ENCODE measurements around the gene AP1M1.

The AP1M1 gene

DNA sequence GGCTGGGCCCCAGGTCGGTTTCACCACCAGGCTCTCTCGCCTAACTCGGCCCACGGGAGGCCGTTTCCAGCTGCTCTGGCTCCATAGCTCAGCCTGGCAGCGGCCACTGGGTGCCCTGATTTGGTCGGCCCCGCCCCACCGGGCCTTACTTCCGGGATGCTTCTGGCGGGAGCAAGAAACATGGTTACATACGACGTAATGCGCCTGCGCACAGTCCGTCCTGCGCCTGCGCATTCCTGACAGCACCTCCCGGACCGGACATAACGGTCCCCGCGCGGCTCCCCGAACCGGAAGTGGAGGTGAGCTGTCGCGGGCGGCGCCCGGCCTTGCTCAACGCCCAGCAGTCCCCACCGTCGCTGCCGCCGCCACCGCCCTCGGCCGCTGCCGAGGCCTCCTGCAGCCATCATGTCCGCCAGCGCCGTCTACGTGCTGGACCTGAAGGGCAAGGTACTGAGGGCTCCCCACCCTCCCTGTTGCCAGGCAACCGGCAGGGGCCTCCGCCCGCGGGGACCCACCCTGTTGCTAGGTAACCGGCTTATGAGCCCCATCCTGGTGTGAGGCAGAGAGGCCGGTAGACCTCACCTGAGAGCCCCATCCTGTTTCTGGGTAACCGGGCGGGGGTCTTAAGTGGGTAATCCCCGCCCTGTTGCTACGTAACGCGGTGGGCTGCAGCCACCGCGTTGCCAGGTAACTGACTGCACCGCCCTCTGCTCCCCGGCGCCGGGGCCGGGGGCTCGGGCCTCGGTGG is at the start of gene AP1M1:
Gene AP1M1 (plus strand): TSS at position 290 of the 748 bp plus-strand sequence. CDS start 116 bp downstream, at position 406.
- ATAC-seq (ENCODE audit: low read depth) = peak; percentile 93
- peak; percentile 94 for DNase-seq (ENCODE audit: low spot score)
- Histone ChIP-seq H3K27ac (ENCODE audit: poor library complexity, severe bottlenecking) (peak within 1 kb of the TSS; percentile 59), H3K4me1 (ENCODE audit: insufficient read depth, poor library complexity, severe bottlenecking) (peaks cover 9% of the 10 kb centered on the region), H3K36me3 (ENCODE audit: low read depth) (peaks cover 8% of the 10 kb centered on the region; the same call in 1 of the 2 replicates), H3K27me3 (ENCODE audit: insufficient read depth, poor library complexity, severe bottlenecking) (no peaks in the 10 kb centered on the region), H3K9me3 (ENCODE audit: severe bottlenecking) (no peaks in the 10 kb centered on the region), H3K4me3 (ENCODE audit: severe bottlenecking) (peak within 1 kb of the TSS; percentile 62)
- TF ChIP-seq, protein P1, sequence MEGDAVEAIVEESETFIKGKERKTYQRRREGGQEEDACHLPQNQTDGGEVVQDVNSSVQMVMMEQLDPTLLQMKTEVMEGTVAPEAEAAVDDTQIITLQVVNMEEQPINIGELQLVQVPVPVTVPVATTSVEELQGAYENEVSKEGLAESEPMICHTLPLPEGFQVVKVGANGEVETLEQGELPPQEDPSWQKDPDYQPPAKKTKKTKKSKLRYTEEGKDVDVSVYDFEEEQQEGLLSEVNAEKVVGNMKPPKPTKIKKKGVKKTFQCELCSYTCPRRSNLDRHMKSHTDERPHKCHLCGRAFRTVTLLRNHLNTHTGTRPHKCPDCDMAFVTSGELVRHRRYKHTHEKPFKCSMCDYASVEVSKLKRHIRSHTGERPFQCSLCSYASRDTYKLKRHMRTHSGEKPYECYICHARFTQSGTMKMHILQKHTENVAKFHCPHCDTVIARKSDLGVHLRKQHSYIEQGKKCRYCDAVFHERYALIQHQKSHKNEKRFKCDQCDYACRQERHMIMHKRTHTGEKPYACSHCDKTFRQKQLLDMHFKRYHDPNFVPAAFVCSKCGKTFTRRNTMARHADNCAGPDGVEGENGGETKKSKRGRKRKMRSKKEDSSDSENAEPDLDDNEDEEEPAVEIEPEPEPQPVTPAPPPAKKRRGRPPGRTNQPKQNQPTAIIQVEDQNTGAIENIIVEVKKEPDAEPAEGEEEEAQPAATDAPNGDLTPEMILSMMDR (IDR thresholded peaks at IDR 0.05; ENCODE audit: poor library complexity, severe bottlenecking) = no peak

DNA sequence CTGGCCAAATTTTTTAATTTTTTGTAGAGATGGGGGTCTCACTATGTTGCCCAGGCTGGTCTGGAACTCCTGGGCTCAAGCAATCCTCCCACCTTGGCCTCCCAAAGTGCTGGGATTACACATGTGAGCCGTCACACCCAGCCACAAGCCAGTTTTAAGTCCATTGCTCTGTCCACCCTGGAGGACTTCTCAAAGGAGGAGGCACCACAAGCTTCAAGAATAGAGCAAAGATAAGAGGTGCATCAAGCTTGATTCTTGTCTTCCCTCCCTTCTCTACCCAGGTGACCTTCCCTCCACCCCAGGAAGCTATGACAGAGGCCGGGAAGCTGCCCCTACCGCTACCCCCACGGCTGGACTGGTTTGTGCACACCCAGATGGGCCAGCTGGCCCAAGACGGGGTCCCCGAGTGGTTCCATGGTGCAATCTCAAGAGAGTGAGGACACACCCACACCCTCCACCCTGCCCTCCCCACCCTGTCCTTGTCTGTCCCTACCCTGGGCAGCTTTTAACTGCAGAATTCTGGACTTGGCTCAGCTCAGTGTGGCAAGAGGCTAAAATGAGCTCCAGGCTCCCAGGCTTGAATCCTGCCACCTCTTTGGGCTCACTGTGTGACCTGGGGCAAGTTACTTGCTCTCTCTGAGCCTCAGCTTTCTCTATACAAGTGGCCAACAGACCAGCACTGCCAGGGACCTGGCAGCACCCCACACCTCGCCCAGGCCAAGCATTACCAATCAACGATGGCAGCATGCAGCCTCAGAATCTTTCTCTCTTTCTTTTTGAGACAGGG is 49.1 kb upstream of the AP1M1 start:
- TF ChIP-seq, protein P1 (IDR thresholded peaks at IDR 0.05; ENCODE audit: poor library complexity, severe bottlenecking) = no peak
- Histone ChIP-seq H3K27ac (ENCODE audit: poor library complexity, severe bottlenecking) (no peak overlapping the region), H3K9me3 (ENCODE audit: severe bottlenecking) (no peaks in the 10 kb centered on the region), H3K36me3 (ENCODE audit: low read depth) (no peaks in the 10 kb centered on the region), H3K4me1 (ENCODE audit: insufficient read depth, poor library complexity, severe bottlenecking) (peaks cover 6% of the 10 kb centered on the region), H3K4me3 (ENCODE audit: severe bottlenecking) (no peak overlapping the region), H3K27me3 (ENCODE audit: insufficient read depth, poor library complexity, severe bottlenecking) (no peaks in the 10 kb centered on the region)
- ATAC-seq (ENCODE audit: low read depth) (no peak), DNase-seq (ENCODE audit: low spot score) (no peak)

DNA sequence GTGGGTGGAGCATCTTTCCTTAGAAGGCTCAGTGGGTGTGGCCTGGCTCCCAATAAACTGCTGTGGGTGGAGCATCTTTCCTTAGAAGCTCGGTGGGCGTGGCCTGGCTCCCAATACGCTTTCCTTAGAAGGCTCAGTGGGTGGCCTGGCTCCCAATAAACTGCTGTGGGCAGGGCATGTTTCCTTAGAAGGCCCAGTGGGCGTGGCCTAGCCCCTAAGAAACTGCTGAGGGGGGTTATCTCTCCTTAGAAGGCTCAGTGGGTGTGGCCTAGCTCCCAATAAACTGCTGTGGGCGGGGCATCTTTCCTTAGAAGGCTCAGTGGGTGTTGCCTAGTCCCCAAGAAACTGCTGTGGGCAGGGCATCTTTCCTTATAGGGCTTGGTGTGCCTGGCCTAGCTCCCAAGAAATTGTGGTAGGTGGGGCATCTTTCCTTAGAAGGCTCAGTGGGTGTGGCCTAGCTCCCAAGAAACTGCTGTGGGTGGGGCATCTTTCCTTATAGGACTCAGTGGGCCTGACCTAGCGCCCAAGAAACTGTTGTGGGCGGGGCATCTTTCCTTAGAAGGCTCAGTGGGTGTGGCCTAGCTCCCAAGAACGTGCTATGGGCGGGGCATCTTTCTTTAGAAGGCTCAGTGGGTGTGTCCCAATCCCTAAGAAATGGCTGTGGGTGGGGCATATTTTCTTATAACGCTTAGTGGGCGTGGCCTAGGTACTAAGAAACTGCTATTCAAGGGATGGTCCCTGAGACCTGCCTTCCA is 44.0 kb upstream of the AP1M1 start:
- no peak overlapping the region for H3K27ac ChIP-seq (ENCODE audit: poor library complexity, severe bottlenecking)
- H3K9me3 ChIP-seq (ENCODE audit: severe bottlenecking) = no peaks in the 10 kb centered on the region
- TF ChIP-seq, protein P1 (IDR thresholded peaks at IDR 0.05; ENCODE audit: poor library complexity, severe bottlenecking) = no peak
- no peaks in the 10 kb centered on the region for H3K4me1 ChIP-seq (ENCODE audit: insufficient read depth, poor library complexity, severe bottlenecking)
- no peaks in the 10 kb centered on the region for H3K27me3 ChIP-seq (ENCODE audit: insufficient read depth, poor library complexity, severe bottlenecking)
- H3K4me3 ChIP-seq (ENCODE audit: severe bottlenecking) = no peak overlapping the region
- DNase-seq (ENCODE audit: low spot score) (no peak), ATAC-seq (ENCODE audit: low read depth) (0 out of 3 replicates have a peak, but pooled peaks have one; percentile 13)
- no peaks in the 10 kb centered on the region for H3K36me3 ChIP-seq (ENCODE audit: low read depth)

DNA sequence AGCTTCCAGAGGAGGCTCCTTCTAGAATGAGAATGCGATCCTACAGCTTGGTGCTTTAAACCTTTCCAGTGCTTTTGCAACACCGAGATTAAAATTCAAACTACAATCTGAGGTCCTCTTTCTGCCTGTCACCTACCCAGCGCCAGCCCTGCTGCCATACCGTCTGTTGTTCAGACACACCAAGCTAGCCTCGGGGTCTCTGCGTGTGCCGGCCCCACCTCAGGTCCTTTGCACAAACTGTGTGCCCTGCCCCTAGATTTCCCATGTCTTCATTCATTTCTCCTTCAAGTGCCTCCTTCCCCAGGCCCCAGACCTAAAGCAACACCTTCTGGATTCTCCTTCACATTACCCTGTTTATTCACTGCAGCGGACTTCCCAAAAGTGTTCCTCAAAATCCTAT is 43.2 kb upstream of the AP1M1 start:
- Histone ChIP-seq H3K27me3 (ENCODE audit: insufficient read depth, poor library complexity, severe bottlenecking) (no peaks in the 10 kb centered on the region), H3K27ac (ENCODE audit: poor library complexity, severe bottlenecking) (no peak overlapping the region), H3K4me3 (ENCODE audit: severe bottlenecking) (no peak overlapping the region), H3K36me3 (ENCODE audit: low read depth) (no peaks in the 10 kb centered on the region), H3K9me3 (ENCODE audit: severe bottlenecking) (no peaks in the 10 kb centered on the region), H3K4me1 (ENCODE audit: insufficient read depth, poor library complexity, severe bottlenecking) (no peaks in the 10 kb centered on the region)
- DNase-seq (ENCODE audit: low spot score) (no peak), ATAC-seq (ENCODE audit: low read depth) (no peak)
- TF ChIP-seq, protein P1 (IDR thresholded peaks at IDR 0.05; ENCODE audit: poor library complexity, severe bottlenecking) = no peak

Measured in RWPE2 (cell line).